C4-2B (cell line): ENCODE measurements around the gene ASAP2.

Experiments
- H3K27ac ChIP-seq: fragments of 450-650 bp; 2 replicates; pipeline ENCODE4 v1.5.1; 2017
- ZFX ChIP-seq: fragments of 450-650 bp; IDR thresholded peaks from 2 replicates; pipeline ENCODE4 v1.6.1; 2017
- TF ChIP-seq, protein P1 (sequence below): fragments of 450-650 bp; conservative IDR thresholded peaks from 2 replicates; pipeline ENCODE4 v1.5.1; 2017; ENCODE audit warnings: mild to moderate bottlenecking

The ASAP2 gene

DNA sequence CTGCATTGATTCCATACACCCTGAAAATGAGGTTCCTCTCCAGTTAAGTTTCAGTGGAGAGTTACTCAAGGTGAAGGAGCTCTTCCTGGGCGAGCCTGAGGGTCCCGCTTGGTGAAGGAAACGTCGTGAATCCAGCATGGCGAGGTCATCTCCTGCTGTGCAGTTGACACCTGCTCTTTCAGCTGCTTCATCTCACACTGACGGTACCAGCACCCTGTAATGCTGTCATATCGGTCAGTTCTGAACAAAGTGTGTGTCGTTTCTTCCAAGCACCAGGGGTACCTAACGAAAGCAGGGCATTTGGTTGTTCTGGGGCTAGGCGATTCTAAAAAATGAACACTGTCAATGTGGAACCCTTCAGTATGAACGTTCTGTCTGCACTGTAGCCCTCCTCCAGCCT, 164.1 kb downstream of the ASAP2 start:
- TF ChIP-seq, protein P1, sequence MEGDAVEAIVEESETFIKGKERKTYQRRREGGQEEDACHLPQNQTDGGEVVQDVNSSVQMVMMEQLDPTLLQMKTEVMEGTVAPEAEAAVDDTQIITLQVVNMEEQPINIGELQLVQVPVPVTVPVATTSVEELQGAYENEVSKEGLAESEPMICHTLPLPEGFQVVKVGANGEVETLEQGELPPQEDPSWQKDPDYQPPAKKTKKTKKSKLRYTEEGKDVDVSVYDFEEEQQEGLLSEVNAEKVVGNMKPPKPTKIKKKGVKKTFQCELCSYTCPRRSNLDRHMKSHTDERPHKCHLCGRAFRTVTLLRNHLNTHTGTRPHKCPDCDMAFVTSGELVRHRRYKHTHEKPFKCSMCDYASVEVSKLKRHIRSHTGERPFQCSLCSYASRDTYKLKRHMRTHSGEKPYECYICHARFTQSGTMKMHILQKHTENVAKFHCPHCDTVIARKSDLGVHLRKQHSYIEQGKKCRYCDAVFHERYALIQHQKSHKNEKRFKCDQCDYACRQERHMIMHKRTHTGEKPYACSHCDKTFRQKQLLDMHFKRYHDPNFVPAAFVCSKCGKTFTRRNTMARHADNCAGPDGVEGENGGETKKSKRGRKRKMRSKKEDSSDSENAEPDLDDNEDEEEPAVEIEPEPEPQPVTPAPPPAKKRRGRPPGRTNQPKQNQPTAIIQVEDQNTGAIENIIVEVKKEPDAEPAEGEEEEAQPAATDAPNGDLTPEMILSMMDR = no peak
- no peak for TF ChIP-seq ZFX
- no peak overlapping the region for H3K27ac ChIP-seq

DNA sequence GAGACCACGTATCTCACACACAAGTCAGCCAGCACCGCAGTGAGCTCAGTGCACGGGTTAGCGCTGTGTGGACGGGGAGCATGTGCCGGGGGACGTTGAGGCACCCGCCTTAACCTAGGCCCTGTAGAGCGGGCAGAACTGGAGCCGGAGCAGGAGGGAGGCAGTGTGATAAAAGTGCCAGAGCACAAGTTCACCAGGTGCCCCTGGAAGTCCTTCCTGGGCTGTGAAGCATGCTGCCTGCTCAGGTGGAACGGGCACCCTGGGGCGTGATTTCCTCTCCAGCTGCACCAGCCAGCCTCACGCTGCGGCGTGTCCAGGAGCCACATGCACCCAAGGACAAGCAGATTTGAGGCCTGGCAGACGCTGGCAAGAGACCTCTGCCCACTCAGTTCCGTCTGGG, 166.4 kb downstream of the ASAP2 start:
- no peak overlapping the region for H3K27ac ChIP-seq
- no peak for TF ChIP-seq ZFX
- TF ChIP-seq, protein P1 = no peak

DNA sequence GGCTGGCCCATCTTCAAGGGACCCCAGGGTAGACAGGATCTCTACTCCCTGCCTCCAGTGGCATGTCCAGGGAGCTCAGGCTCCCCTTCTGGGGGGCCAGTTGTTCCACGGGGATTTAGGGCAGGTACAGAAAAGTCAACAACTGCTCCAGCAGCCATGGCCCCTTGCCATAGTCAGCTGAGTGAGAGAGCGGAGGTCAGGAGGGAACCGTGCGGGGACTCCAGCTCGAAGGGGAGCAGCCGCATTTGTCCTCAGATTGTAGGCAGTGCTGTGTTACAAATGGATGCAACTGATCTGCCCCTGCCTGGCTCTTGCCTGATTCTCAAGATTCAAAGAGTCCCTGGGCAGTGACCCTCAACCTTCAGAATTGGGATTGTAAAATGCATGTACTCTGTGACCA, 166.9 kb downstream of the ASAP2 start:
- TF ChIP-seq, protein P1 = no peak
- TF ChIP-seq ZFX = no peak
- H3K27ac ChIP-seq = no peak overlapping the region

DNA sequence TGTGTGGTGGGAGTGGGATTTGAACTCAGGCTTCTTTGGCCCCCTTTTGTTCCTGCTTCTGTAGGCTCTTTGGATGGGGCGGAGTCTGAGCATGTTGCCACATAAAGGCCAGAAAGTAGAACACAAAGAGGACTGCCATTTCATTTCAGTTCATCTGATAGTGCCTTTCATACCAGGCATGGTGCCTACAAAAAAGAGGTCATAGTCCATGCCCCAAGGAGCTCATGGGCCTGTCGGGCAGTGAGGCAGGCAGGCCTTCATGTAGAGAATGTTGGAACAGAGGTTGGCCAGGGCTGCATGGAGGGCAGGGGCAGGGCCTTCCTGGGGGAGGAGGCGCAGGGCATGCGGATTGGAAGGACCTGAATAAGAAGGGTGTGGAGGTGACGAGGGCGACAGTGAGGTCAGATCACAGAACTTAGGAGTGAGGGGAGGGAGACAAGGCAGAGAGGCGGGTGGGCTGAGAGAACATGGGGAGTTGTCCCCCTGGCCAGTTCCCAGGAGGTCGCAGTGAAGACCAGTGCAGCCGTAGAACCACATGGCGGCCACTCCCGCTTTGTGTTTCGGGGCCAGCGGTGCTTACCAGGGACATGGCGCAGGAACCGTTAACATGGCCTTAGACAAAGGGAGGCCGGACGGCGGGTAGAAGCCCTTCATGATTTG, 167.6 kb downstream of the ASAP2 start:
- TF ChIP-seq ZFX = no peak
- TF ChIP-seq, protein P1 = no peak
- no peak overlapping the region for H3K27ac ChIP-seq

DNA sequence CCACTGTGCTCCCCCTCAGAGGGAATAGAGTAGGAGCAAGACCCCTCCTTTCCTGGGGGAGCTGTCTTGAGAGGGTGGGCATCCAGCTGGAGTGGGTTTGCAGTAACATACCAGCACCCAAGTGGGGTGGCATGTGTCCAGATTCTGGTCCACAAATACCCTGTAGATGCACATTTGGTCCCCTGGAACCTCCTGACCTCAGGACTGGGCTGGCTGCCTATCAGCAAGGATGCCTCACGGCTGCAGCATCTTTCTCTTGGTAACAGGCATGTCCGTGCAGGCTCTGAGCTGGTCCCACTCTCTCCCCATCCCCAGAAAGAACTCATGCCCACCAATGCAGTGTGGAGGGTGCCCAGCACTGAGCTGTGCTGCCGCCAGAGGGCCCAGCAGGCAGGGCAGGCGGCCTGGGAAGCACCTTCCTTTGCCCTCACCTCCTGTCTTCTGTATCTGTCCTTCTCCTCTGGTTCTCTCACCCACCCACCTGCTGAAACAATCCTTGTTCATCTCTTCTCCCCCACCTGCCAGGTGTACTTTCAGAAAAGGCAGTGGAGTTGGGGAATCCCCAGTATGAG, 169.3 kb downstream of the ASAP2 start:
- no peak overlapping the region for H3K27ac ChIP-seq
- TF ChIP-seq, protein P1 = no peak

DNA sequence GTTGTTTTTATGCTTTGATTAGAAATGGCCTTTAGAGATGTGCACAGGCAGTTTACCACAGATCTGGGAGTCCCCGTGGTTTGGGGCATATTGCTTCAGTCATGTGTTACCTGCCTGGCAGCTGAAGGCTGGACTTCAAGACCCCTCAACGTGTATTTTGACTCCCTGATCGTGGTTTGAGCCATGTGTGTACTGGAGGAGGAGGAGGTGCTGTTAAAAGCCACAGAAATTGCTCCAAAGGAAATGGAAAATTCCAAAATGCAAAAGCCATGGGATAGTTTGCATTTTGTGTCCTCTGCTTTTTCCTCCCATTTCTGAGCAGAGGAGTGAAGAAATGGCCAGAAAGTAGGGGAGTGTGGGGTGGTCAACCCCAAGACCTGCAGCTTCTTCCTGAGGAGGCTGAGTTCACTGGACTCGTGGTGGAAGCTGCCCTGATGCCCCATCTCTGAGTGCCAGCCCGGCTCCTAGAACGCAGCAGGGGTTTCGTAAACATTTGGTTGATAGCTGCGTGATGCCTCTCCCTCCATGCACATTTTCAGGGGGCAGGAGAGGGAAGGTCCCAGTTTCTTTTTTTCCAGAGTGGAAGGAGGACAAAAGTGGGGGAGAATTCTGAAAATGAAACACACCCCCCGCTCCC, 171.0 kb downstream of the ASAP2 start:
- TF ChIP-seq, protein P1 = no peak
- TF ChIP-seq ZFX = no peak
- no peak overlapping the region for H3K27ac ChIP-seq
